ENCODE measurements around the gene SEMG2.

Gene SEMG2

DNA sequence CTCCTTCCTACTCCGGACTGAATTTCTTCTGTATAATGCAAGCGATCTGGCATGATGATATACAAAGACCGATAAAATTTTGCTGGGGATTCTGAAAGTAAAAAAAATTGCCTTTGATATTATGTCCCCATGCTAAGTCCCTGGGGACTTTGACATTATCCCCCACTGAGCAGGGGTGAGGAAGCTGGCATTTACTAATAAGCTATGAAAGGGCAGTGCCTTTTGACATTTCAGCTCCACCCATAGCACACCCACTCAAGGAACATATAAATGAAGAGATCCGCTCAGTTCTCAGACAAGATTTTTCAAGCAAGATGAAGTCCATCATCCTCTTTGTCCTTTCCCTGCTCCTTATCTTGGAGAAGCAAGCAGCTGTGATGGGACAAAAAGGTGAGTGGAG lies at the start of gene SEMG2:
Gene SEMG2, plus strand, starts transcription at position 298 of the 400 bp plus-strand sequence. Its CDS starts 17 bp downstream, at position 315.
- DNase-seq (ENCODE audit: low spot score): no peak
- no peak for TF ChIP-seq CTCF (IDR thresholded peaks at IDR 0.05; ENCODE audit: borderline replicate concordance, control extremely low read depth, extremely low read depth, insufficient read depth, missing control alignments)
- in situ Hi-C loops (cut with MboI; ENCODE audit: low sequenced_read_pairs, unreplicated experiment): no loop called here

DNA sequence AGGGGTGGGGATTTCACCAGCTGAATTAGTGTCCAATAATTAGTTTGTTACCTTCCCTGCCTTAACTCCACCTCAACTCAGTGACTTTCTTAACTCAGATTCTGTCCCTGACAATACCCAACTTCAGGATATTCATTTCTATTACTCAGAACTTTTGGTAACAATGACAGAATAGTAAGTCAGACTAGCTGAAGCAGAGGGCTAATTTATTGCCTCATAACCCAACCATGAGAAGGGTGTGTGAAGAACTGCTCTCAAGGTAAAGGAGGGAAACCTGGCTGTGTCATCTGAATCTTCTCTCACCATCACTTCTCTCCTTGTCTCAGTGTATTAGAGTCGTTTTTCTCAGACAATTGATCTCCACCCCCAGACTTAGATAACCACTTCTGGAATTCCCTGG lies 47.7 kb upstream of the SEMG2 start:
- TF ChIP-seq CTCF (IDR thresholded peaks at IDR 0.05; ENCODE audit: borderline replicate concordance, control extremely low read depth, extremely low read depth, insufficient read depth, missing control alignments): no peak
- DNase-seq (ENCODE audit: low spot score): no peak
- in situ Hi-C loops (cut with MboI; ENCODE audit: low sequenced_read_pairs, unreplicated experiment): no loop called here

GRCh38 chr20:45174434-45175364 lies 46.5 kb upstream of the SEMG2 start, which contains the start of gene PI3:
Gene PI3 (plus strand): TSS chr20:45174902. CDS start chr20:45174923, 21 bp downstream.
- no peak for TF ChIP-seq CTCF (IDR thresholded peaks at IDR 0.05; ENCODE audit: borderline replicate concordance, control extremely low read depth, extremely low read depth, insufficient read depth, missing control alignments)
- in situ Hi-C loops (cut with MboI; ENCODE audit: low sequenced_read_pairs, unreplicated experiment): no loop called here
- no peak for DNase-seq (ENCODE audit: low spot score)

DNA sequence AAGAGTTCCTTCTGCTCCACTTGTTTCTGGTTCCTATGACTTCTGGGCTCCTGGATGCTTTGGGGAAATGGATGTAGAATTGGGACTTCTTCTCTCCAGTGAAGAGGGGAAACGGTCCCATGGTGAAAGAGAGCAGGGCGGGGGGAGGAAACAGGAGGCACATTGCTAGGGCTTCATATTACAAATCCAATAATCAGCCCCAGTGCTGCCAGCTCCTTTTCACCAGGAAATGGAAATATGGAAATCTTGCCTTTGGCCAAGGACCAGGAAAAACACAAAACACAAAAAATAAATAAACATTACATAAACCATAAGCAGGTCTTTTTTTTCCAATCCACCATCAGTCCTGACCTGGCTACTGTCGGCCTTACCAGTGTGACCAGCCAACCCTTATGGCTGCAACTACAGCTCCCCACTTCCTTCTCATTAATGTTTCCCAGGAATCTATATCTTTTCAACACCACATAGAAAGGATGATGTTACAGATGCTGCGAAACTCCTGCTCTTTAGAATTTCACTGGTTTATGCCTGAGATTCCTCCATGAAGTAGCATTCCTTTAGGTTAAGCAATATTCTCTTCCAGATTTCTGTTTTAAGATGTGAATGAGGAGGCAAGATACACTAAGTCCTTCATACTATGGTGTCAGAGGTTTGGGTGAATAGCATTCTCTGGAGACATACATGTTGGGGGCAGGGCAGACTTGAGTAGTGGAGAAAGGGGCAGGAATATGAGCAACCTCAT lies 44.5 kb upstream of the SEMG2 start:
- no peak for TF ChIP-seq CTCF (IDR thresholded peaks at IDR 0.05; ENCODE audit: borderline replicate concordance, control extremely low read depth, extremely low read depth, insufficient read depth, missing control alignments)
- no peak for DNase-seq (ENCODE audit: low spot score)
- in situ Hi-C loops (cut with MboI; ENCODE audit: low sequenced_read_pairs, unreplicated experiment): no loop called here

- DNase-seq (ENCODE audit: low spot score): no peak
- TF ChIP-seq CTCF (IDR thresholded peaks at IDR 0.05; ENCODE audit: borderline replicate concordance, control extremely low read depth, extremely low read depth, insufficient read depth, missing control alignments): no peak
Measured at GRCh38 chr20:45179166-45179565, 42.0 kb upstream of the SEMG2 start.

DNA sequence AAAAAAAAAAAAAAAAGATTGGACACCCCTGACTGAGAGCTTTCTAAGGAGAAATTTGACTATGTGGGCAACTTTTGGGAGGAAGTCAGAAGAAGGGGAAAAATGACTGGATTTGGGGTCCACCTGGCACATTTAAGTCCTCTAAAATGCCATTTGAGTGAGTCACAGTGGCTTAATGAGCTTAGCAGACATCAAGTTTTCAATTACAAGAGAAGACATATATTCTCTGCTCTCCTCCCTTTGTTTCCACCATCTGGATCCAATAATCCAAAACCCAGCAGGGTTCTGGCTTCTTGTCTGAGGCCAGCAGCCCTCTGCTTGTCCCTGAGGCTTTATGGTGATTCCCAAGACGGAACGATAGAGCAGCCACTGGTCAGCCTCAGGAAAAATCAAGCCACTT lies 39.5 kb upstream of the SEMG2 start:
- no peak for DNase-seq (ENCODE audit: low spot score)
- TF ChIP-seq CTCF (IDR thresholded peaks at IDR 0.05; ENCODE audit: borderline replicate concordance, control extremely low read depth, extremely low read depth, insufficient read depth, missing control alignments): no peak
- in situ Hi-C loops (cut with MboI; ENCODE audit: low sequenced_read_pairs, unreplicated experiment): no loop called here

More at GRCh38 chr20:45179166-45179565, 42.0 kb upstream of the SEMG2 start:
- in situ Hi-C loops (cut with MboI; ENCODE audit: low sequenced_read_pairs, unreplicated experiment): no loop called here
